ENCODE results near the gene FGD3. TPM values are rescaled to one million over a fixed set of nuclear protein-coding genes. Genes with fewer than 3 reads are reported as not detected.

Gene FGD3
- polyA plus RNA-seq, 2 of the 4 experiments (the other 2 are of a cell fraction) = 0.18 to 0.23 TPM

DNA sequence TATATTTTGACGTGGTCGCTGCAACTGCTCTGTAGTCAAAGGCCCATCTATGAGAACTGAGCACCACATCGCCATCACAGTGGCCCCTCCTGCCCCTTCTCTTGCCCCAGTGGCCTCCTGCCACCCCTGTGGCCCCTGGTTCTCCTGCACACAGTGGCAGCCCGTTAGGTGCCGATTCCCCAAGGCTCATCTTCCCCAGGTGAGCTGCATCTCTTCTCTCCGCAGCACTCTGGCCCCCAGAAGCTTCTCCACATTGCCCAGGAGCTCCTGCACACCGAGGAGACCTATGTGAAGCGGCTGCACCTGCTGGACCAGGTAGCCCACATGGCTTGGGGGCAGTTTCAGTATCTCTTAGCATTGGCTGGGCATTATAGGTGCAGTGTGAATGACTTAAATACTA is 55.4 kb downstream of the FGD3 start:
- FAIRE-seq = no peak
- ChIA-PET CTCF (interaction anchor here (0.8 to 5.7 kb wide), 29 partner anchors 11 to 554 kb away, joined by 3 to 68 read pairs (median 5); partner anchors contain the start of gene FAM120AOS), POLR2A (interaction anchor here (0.9 kb wide), 1 partner anchor 93 kb away, joined by 3 read pairs; no protein-coding TSS in a partner anchor)
- 23% methylated on average over 5 of the region's 8 CpGs for WGBS (ENCODE audit: missing lambda C conversion rate)
- TF ChIP-seq ZC3H11A (IDR thresholded peaks at IDR 0.05) (no peak), ZNF302 (CRISPR knock-in tag; IDR thresholded peaks at IDR 0.05) (no peak), RFX5 (IDR thresholded peaks at IDR 0.05) (no peak)
- DNase-seq (ENCODE audit: low read depth in 1 of 2, low spot score in 1 of 2) = no peak
- no peak for ATAC-seq
- Histone ChIP-seq H3K4me1 (0 out of 3 replicates have a peak, but pooled peaks cover 6% of the 10 kb centered on the region), H3K27ac (no peak overlapping the region), H3K4me2 (no peak overlapping the region), H3K4me3 (no peak overlapping the region), H3K9me3 (0 out of 3 replicates have a peak, but pooled peaks cover 4% of the 10 kb centered on the region)

DNA sequence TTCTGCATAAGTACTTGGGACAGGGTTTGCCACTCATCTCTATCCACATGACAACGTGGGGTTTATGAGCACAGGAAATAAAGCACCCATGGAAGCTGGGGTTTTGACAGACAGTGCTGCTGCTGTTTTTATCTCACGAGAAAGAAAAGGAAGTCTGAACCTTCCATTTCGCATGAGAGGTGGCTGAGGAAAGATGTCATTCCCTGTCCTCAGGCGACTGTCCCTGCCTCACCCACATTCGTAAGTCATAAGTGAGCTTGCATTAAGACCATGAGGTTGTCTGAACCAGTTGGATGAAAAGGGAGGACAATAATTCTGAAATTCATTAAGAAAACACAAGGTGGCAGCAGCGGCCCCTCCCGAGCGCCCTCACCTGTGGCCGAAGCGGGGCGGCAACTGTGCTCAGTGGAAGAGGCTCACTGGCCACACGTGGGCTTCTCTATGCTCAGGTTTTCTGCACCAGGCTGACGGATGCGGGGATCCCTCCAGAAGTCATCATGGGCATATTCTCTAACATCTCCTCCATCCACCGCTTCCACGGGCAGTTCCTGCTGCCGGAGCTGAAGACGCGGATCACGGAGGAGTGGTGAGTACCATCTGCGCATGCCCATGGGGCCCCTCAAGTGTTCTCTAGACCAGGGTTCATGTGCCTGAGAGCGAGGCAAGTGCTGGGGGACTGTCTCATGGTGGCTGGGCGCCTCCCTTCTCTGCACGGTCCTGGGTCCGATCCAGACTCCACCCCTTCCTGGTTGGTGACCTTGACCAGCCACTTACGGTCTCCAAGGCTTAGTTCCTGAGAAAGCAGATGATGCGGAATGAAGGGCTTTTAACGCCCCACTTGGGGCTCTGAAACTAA is 56.5 kb downstream of the FGD3 start:
- peak; percentile 13 for FAIRE-seq
- Histone ChIP-seq H3K4me2 (peak overlapping the region; percentile 81), H3K27ac (peak overlapping the region; percentile 71 to 83)

DNA sequence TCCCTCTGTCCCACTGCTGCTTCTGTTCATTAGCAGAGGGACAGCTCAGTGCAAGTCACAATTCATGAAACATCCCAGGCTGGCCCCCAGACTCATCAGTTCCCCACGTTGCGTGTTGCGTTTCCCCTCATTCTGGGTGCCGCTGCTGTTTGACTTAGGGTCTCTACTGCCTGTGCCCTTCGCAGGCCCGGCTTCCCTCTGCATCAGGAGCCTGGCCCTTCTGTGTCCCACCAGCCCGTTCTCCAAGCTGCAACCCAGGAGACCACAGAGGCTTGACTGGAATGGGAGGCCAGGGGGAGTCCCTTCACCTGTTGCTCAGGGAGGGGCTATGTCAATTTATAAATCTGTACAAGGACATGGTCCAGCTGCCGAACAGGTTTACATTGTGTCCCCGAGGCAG is 57.2 kb downstream of the FGD3 start:
- no peak for TF ChIP-seq MAFK (IDR thresholded peaks at IDR 0.05; ENCODE audit: partially characterized antibody)
- no peak for DNase-seq (ENCODE audit: low read depth in 1 of 2, low spot score in 1 of 2)
- POLR2A ChIA-PET = interaction anchor here (1.0 kb wide), 1 partner anchor 91 kb away, joined by 3 read pairs; no protein-coding TSS in a partner anchor
- Histone ChIP-seq H3K4me2 (peak overlapping the region; percentile 81), H3K4me3 (0 out of 3 replicates have a peak overlapping the region, but pooled peaks have one; percentile 52), H3K9me3 (0 out of 3 replicates have a peak, but pooled peaks cover 4% of the 10 kb centered on the region), H3K27ac (no peak overlapping the region), H3K4me1 (0 out of 3 replicates have a peak, but pooled peaks cover 6% of the 10 kb centered on the region)
- no peak for FAIRE-seq
- CTCF ChIA-PET = interaction anchor here (0.7 to 5.7 kb wide), 32 partner anchors 9 to 562 kb away, joined by 3 to 68 read pairs (median 7); partner anchors contain the start of gene NINJ1
- 82% methylated on average over 9 of the region's 9 CpGs for WGBS (ENCODE audit: missing lambda C conversion rate)
- ATAC-seq = no peak

More for the DNA sequence above, 56.5 kb downstream of the FGD3 start:
- no peak for TF ChIP-seq RFX5 (IDR thresholded peaks at IDR 0.05)
- TF ChIP-seq KDM1A (IDR thresholded peaks at IDR 0.05; ENCODE audit: low read depth) = no peak
- TF ChIP-seq CTCF (IDR thresholded peaks at IDR 0.05) = peak; percentile 90
- TF ChIP-seq RAD21 (conservative IDR thresholded peaks at IDR 0.05 in 1 of 2, IDR thresholded peaks at IDR 0.05 in 1 of 2) = peak; percentile 83 to 86
- TF ChIP-seq FOSB (CRISPR knock-in tag; IDR thresholded peaks at IDR 0.05) = no peak
- TF ChIP-seq NPAS2 (CRISPR knock-in tag; IDR thresholded peaks at IDR 0.05; ENCODE audit: borderline replicate concordance) = no peak
- TF ChIP-seq, protein P1, sequence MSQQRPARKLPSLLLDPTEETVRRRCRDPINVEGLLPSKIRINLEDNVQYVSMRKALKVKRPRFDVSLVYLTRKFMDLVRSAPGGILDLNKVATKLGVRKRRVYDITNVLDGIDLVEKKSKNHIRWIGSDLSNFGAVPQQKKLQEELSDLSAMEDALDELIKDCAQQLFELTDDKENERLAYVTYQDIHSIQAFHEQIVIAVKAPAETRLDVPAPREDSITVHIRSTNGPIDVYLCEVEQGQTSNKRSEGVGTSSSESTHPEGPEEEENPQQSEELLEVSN (IDR thresholded peaks at IDR 0.05; ENCODE audit: borderline replicate concordance, low read depth) = peak; percentile 75; the same call in 1 of the 2 replicates
- TF ChIP-seq MAX (IDR thresholded peaks at IDR 0.05) = peak; percentile 86
- peak; percentile 83 for TF ChIP-seq SMC3 (IDR thresholded peaks at IDR 0.05)
- peak overlapping the region; percentile 52 for H3K4me3 ChIP-seq
- 9% methylated on average over 27 of the region's 28 CpGs for WGBS (ENCODE audit: missing lambda C conversion rate)
- DNase-seq (ENCODE audit: low read depth in 1 of 2, low spot score in 1 of 2) = peak; percentile 72 to 73
- ChIA-PET CTCF (interaction anchor here (0.6 to 5.7 kb wide), 57 partner anchors 10 to 563 kb away, joined by 3 to 68 read pairs (median 4); partner anchors contain the start of genes CARD19, FAM120AOS and NINJ1), POLR2A (interaction anchor here (1.0 kb wide), 1 partner anchor 92 kb away, joined by 3 read pairs; no protein-coding TSS in a partner anchor)
- H3K4me1 ChIP-seq = 0 out of 3 replicates have a peak, but pooled peaks cover 6% of the 10 kb centered on the region
- H3K9me3 ChIP-seq = 0 out of 3 replicates have a peak, but pooled peaks cover 4% of the 10 kb centered on the region
- peak; percentile 94 to 97 for ATAC-seq

DNA sequence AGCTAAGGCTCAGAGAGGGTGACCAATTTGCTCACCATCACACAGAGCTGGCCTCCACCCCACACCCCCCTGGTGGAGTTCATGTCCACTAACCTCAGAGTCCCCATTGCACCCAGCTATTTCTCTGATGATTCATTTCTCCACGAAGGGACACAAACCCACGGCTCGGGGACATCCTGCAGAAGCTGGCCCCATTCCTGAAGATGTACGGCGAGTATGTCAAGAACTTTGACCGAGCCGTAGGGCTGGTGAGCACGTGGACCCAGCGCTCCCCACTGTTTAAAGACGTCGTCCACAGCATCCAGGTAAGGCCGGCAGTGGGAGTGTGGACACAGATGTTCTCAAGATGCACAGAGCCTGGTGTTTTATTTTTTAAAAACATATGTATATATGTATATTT is 58.6 kb downstream of the FGD3 start:
- ATAC-seq (no peak), DNase-seq (ENCODE audit: low read depth in 1 of 2, low spot score in 1 of 2) (no peak), FAIRE-seq (no peak)
- Histone ChIP-seq H3K27ac (no peak overlapping the region), H3K9me3 (no peaks in the 10 kb centered on the region), H3K4me2 (no peak overlapping the region), H3K4me3 (no peak overlapping the region), H3K4me1 (0 out of 3 replicates have a peak, but pooled peaks cover 6% of the 10 kb centered on the region)
- POLR2A ChIA-PET = no interaction called here
- 78% methylated on average over 10 of the region's 12 CpGs for WGBS (ENCODE audit: missing lambda C conversion rate)
- CTCF ChIA-PET = interaction anchor here (0.7 to 5.7 kb wide), 8 partner anchors 12 to 561 kb away, joined by 3 to 68 read pairs (median 5); no protein-coding TSS in a partner anchor
- TF ChIP-seq MAFK (IDR thresholded peaks at IDR 0.05; ENCODE audit: partially characterized antibody) = no peak
- TF ChIP-seq HOXB5 (CRISPR knock-in tag; IDR thresholded peaks at IDR 0.05) = no peak
- TF ChIP-seq GATA3 (IDR thresholded peaks at IDR 0.05; ENCODE audit: borderline replicate concordance) = no peak
- no peak for TF ChIP-seq CEBPB (IDR thresholded peaks at IDR 0.05)
- no peak for TF ChIP-seq POLR2AphosphoS2 (conservative IDR thresholded peaks at IDR 0.05; ENCODE audit: low read length)
- no peak for TF ChIP-seq RAD21 (conservative IDR thresholded peaks at IDR 0.05 in 1 of 2, IDR thresholded peaks at IDR 0.05 in 1 of 2)
- no peak for TF ChIP-seq CHD2 (IDR thresholded peaks at IDR 0.05; ENCODE audit: low read length, partially characterized antibody)
- TF ChIP-seq KDM5A (IDR thresholded peaks at IDR 0.05) = no peak
- no peak for TF ChIP-seq HEYL (CRISPR knock-in tag; IDR thresholded peaks at IDR 0.05)
- no peak for TF ChIP-seq BCL3 (IDR thresholded peaks at IDR 0.05)
- TF ChIP-seq PBX3 (IDR thresholded peaks at IDR 0.05) = no peak
- TF ChIP-seq ZSCAN20 (CRISPR knock-in tag; IDR thresholded peaks at IDR 0.05) = no peak
- no peak for TF ChIP-seq HOXA7 (CRISPR knock-in tag; IDR thresholded peaks at IDR 0.05)

Measured in A549 (cell line).